Globus pallidus (tissue), 1 donor: Measurements from ENCODE around the gene AOAH.
A peak's percentile ranks its signal among the peaks of the same experiment; 100 is the strongest.
"Not testable (repeated sequence)": the region's sequence is repeated elsewhere in the genome, so short reads cannot be mapped to it uniquely, and the experiment has no call there.

Source experiments
- DNase-seq: peaks from one replicate; pipeline ENCODE4 v3.0.0-alpha.2; 2015; ENCODE audit warnings: low spot score

The AOAH gene

DNA sequence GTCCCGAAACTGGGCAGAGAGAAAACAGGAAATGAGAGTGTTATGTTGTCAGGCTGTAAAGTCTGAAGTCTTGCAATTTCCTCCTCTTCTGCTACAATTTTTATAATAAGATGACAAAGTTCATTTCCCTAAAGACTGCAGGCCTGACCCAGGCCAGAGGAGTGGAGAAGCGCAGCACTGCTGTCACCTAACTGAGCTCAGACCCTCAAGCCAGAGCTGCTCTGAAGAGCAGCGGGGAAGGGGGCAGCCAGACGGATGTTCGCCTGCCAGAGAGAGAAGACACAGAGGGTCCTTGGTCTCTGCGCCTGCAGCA is 12.6 kb upstream of the AOAH start:
- DNase-seq: peak; percentile 40

- no peak for DNase-seq
Observed at GRCh38 chr7:36736090-36736898, 12.0 kb upstream of the AOAH start.

- no peak for DNase-seq
Observed at GRCh38 chr7:36735172-36735571, 10.9 kb upstream of the AOAH start.

- DNase-seq: no peak
Observed at GRCh38 chr7:36734731-36735130, 10.4 kb upstream of the AOAH start.

DNA sequence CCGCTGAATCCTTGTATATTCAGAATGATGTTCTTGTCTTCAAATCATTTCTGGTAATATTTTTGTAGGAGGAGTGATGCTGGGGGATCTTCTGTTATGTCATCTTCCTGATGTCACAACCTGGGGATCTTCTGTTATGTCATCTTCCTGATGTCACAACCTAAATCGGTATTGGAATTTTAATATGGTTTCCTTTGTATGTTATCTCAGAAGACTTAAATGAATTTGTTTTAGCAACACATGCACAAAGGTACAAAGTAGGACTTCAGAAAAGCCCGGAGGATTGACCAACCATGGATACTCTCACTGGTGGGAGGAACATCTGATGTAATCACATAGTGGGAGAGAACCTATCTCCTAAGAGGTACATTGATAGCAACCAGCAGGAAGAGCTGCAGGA is 9.1 kb upstream of the AOAH start:
- no peak for DNase-seq

GRCh38 chr7:36732806-36733205 is 8.5 kb upstream of the AOAH start:
- DNase-seq: no peak

- DNase-seq: no peak
Observed at GRCh38 chr7:36730046-36730445, 5.8 kb upstream of the AOAH start.

- no peak for DNase-seq
Observed at GRCh38 chr7:36728143-36728542, 3.8 kb upstream of the AOAH start.

GRCh38 chr7:36726806-36727503 is 2.7 kb upstream of the AOAH start:
- DNase-seq: no peak

DNA sequence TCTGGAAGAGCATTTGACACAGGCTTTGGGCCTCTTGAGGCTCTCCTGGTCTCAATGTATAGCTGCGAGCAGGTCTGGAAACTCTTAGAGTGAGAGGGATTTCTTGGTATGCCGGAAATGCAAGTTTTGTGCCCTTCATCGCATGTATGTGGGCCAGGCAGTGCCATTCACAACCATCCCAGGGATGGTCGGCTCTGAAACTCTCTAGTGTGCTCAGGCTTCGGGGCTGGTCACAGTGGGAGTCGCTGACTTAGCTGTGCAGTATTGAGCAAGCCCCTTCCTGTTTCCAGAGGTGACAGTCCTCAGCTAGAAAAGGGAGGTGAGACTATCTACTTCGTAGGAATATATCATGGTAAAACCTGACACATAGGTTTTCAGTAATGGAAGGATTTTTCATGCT is 2.0 kb upstream of the AOAH start:
- no peak for DNase-seq

GRCh38 chr7:36724996-36725395 is 702 bp upstream of the AOAH start:
- DNase-seq: no peak

GRCh38 chr7:36723291-36723690 is 1.0 kb downstream of the AOAH start:
- no peak for DNase-seq

- DNase-seq: no peak
Observed at GRCh38 chr7:36719083-36719632, 5.1 kb downstream of the AOAH start.

DNA sequence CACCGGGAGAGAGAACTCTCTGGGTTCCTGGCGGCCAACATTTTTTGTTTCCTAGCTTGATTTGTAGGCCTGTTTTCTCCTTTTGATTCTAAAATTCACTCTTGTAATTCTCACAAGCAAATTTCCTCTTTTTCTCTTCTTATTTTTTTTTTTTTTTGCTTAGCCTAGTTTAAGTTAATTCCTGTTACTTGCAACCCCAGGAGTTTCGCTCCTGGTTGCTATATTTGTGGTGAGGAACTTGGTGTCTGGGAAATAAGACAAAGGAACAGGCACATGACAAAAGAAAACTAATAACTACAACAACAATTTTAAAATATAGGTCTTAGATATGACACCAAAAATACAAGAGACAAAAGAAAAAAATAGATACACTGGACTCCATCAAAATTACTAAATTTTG is 6.7 kb downstream of the AOAH start:
- DNase-seq: peak; percentile 35

DNA sequence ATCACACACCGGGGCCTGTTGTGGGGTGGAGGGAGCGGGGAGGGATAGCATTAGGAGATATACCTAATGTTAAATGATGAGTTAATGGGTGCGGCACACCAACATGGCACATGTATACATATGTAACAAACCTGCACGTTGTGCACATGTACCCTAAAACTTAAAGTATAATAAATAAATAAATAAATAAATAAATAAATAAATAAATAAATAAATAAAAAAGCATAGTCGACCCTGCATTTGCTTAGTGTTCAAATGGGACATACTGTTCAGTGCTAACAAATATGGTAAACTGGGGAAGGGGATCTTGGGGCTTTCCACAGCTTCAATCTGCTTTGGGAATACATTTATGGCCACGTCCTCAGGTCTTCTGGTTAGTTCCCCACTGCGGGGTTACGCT is 7.5 kb downstream of the AOAH start:
- DNase-seq: not testable (repeated sequence)

GRCh38 chr7:36712015-36712414 is 12.3 kb downstream of the AOAH start:
- DNase-seq: no peak

- DNase-seq: no peak
Observed at GRCh38 chr7:36711256-36711655, 13.0 kb downstream of the AOAH start.

GRCh38 chr7:36710186-36710791 is 14.0 kb downstream of the AOAH start:
- no peak for DNase-seq

DNA sequence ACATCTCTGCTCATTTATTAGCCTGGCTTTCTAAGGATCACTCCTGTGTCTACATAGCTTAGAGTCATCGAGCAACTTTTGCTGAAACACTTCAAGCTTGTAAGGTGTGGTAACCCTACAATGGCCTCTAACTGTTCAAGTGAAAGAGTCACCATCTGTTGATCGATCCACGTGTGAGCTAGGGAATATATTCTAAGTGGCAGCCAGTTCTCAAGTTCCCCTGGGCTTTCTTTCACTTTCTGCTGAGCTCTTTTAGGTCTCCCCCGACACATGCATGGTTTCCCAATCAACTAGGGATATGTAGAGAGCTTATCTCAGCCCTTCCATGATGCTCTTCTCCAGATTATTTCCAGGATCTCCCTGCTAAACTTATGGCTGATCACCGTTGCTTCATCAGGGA is 15.5 kb downstream of the AOAH start:
- DNase-seq: no peak

- DNase-seq: no peak
Observed at GRCh38 chr7:36707898-36708297, 16.4 kb downstream of the AOAH start.

- no peak for DNase-seq
Observed at GRCh38 chr7:36707465-36707864, 16.8 kb downstream of the AOAH start.

- not testable (repeated sequence) for DNase-seq
Observed at GRCh38 chr7:36703860-36704259, 20.4 kb downstream of the AOAH start.

- DNase-seq: no peak
Observed at GRCh38 chr7:36692456-36692855, 31.8 kb downstream of the AOAH start.
